ENCODE measurements around the gene WSCD1. TPM values are rescaled to one million over a fixed set of nuclear protein-coding genes. Genes with fewer than 3 reads are reported as not detected.

The WSCD1 gene
- polyA plus RNA-seq, 4 donors, result 1.7 to 5.0 (median 3.1) TPM

- 67 to 81% (median 77%) methylated on average over 2 of the region's 2 CpGs for WGBS, 3 donors
- Histone ChIP-seq H3K9me3 (ENCODE audit: control insufficient read depth in 2 of 2, insufficient read depth in 1 of 2, low read depth in 1 of 2, low read length in 1 of 2) (no peaks in the 10 kb centered on the region), H3K4me1 (ENCODE audit: control insufficient read depth in 3 of 3, insufficient read depth in 2 of 3, low read depth in 1 of 3, low read length in 2 of 3) (no peaks in the 10 kb centered on the region), H3K4me3 (ENCODE audit: low read depth in 1 of 3, low read length in 3 of 3) (no peak overlapping the region), H3K27ac (ENCODE audit: low read depth in 1 of 3, low read length in 2 of 3) (no peak overlapping the region), H3K27me3 (ENCODE audit: control insufficient read depth in 3 of 3, insufficient read depth in 3 of 3, low read length in 3 of 3) (peaks cover 0 to 2% (median 0%) of the 10 kb centered on the region in 3 donors), H3K36me3 (ENCODE audit: control insufficient read depth in 3 of 3, insufficient read depth in 2 of 3, low read depth in 1 of 3, low read length in 3 of 3) (no peaks in the 10 kb centered on the region)
- DNase-seq (no peak), FAIRE-seq (no peak)
Measured at GRCh38 chr17:6173653-6174052, 103.5 kb downstream of the WSCD1 start.

All from small intestine (tissue), 7 donors.